DMS 273 (cell line): ENCODE data around the gene FAM114A1.
"Not testable (repeated sequence)": the region's sequence is repeated elsewhere in the genome, so short reads cannot be mapped to it uniquely, and the experiment has no call there.

Source experiments
- DNase-seq: peaks from one replicate; lab custom pipeline; 2025; ENCODE audit not compliant: unreplicated experiment; lab: John Stamatoyannopoulos, UW

The FAM114A1 gene

DNA sequence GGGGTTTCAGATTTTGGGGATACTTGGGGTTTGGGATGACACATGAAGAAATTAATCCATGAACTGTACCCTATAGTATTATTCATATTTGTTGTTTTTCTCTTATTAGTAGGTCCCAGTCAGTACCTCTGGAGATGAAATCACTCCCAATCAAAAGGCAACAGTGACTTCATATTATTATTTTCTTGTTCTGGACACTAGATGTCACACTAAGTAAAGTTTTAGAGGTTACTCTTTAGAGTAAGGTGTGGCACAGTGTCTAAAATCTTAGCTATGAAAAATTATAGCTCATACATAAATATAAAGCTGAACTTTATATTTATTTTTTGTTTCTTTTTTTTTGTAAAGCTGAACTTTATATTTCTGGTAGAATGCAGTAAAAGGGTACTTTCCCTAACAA lies 35.1 kb downstream of the FAM114A1 start:
- peak; percentile 41 for DNase-seq

- DNase-seq, result no peak
Observed at GRCh38 chr4:38904090-38904666, 36.6 kb downstream of the FAM114A1 start.

DNA sequence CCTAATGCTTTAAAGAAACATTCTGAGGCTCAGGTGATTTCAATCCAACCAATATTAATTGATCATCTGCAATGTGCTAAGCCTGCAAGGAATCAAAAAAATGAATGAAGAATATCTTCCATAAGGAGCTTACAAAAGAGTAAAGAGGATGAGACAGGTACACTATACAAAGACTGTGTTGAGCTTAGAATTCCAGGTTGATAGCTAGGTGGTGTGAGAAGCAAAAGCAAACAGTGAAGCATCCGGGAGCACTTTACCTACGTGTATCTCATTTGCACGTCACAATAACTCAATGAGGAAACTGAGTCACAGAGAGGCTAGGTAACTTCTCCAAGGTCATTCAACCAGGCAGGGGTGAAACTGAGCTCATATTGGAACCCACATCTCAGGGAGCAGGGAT lies 37.1 kb downstream of the FAM114A1 start:
- DNase-seq, result no peak

DNA sequence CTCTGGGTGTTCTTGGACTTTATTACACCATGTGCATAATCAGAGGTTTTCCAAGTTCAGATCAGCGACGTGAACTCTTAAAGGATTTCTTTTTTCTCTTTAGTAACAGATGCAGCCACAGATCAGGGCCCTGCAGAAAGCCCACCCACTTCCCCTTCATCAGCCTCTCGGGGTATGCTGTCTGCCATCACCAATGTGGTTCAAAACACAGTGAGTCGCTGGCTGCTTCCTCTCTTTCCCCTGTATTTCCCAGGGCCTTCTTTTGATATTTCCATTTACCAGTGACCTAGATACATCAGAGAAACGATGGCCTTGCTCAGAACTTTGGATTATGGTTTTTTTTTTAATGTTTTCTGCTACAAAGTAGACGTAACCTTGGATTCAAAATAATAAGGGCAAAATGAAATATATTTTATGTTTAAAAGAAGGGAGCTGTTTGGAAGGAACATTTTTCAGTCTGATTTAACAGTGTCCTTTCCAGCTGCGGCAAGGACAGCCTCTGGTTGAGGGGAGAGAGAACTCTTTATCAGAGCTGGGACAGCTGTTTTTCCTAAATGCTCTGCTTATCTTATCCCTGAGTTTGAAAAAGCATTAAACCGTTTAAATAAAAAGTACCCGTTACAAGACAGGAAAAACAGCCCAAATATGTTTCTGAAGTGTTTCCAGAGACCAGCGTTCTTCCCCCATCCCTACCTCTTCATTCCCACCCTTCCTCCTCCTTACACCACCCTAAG lies 38.2 kb downstream of the FAM114A1 start:
- no peak for DNase-seq

- DNase-seq, result no peak
Observed at GRCh38 chr4:38907696-38908270, 40.2 kb downstream of the FAM114A1 start.

DNA sequence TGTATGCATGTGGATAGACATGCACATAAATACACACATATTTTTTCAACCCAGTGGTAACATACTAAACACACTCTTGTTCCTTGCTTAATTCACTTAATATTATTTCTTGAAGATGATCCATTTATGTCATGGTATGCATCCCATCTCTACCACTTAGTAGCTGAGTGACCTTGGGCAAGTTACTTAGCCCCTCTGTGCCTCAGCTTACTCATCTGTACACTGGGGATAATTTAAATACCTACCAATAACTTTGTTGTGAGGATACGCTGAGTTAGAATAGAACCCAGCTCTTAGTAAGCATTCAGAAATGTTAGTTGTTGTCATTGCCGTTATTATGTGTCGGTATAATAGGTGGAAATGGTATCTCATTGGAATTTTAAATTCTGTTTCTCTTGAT lies 41.4 kb downstream of the FAM114A1 start:
- no peak for DNase-seq

DNA sequence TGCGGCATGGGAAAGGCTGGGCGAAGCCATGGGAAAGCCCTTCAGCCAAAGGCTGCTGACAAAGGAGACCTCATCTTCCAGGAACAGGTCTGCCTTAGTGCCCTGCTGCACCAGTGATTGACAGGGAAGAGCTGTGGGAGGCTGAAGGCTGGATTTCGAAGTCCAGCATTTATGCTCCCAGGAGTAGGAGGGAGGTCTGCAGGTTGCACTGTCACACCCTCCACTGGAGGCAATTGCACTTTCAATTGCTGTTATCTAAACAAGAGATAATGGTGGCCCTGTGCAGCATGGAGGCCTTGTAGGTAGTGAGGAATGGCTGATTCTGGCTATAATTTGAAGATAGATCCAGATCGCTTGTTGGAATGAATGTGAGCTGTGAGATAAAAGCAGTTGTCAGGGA lies 43.7 kb downstream of the FAM114A1 start:
- no peak for DNase-seq

GRCh38 chr4:38914854-38915253 lies 47.2 kb downstream of the FAM114A1 start:
- no peak for DNase-seq

- not testable (repeated sequence) for DNase-seq
Observed at GRCh38 chr4:38916267-38916666, 48.7 kb downstream of the FAM114A1 start.

GRCh38 chr4:38917481-38918025 lies 49.9 kb downstream of the FAM114A1 start:
- no peak for DNase-seq

GRCh38 chr4:38919494-38919893 lies 51.9 kb downstream of the FAM114A1 start:
- no peak for DNase-seq

DNA sequence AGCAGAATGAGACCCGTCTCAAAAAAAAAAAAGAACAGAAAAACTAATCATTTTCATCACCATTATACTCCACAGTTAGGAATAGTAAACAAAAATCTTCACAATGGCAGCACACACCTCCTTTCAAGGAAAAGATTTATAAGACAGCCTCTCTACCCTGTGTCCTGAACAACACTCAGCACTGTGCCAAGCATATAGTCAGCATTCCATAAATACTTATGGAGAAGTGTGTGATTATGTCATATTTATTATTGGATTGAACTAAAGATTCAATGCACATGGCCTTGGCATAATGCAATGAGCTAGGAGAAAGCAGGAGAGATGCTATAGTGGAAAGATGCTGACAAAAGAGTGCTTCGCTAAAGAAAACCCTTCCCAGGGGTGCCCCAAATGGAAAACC lies 52.6 kb downstream of the FAM114A1 start:
- DNase-seq, result no peak

DNA sequence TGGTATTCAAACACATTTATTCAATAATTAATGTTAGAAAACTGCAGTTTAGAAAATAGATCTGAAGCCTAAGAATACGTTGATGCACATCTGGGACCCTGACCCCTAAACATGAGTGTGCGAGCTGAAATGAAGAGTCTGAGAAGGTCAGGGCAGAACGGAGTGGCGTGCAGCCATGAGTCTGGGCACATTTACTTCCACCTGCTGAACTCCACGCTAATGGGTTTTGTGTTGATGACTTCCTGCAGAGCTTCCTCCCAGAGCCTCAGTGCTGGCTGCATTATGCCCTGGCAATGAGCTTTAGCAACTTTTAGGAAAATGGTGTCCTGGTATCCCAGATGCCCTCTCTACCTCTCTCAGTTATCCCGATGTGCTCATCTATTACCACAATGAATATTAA lies 53.1 kb downstream of the FAM114A1 start:
- no peak for DNase-seq

DNA sequence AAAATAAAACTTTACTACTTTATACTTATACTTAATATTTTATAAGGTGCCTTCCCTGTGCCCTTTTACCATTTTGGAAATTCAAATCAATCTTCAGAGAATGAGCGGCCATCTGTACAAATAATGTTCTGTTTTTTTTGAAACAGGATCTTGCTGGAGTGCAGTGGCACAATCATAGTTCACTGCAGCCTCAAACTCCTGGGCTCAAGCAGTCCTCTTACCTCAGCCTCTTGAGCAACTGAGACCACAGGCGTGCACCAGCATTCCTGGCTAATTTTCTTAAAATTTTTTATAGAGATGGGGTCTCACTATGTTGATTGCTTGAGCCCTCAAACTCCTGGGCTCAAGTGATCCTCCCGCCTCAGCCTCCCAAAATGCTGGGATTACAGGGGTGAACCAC lies 53.5 kb downstream of the FAM114A1 start:
- DNase-seq, result no peak

- DNase-seq, result no peak
Observed at GRCh38 chr4:38923746-38924145, 56.1 kb downstream of the FAM114A1 start.

GRCh38 chr4:38924353-38924752 lies 56.7 kb downstream of the FAM114A1 start:
- DNase-seq, result no peak

DNA sequence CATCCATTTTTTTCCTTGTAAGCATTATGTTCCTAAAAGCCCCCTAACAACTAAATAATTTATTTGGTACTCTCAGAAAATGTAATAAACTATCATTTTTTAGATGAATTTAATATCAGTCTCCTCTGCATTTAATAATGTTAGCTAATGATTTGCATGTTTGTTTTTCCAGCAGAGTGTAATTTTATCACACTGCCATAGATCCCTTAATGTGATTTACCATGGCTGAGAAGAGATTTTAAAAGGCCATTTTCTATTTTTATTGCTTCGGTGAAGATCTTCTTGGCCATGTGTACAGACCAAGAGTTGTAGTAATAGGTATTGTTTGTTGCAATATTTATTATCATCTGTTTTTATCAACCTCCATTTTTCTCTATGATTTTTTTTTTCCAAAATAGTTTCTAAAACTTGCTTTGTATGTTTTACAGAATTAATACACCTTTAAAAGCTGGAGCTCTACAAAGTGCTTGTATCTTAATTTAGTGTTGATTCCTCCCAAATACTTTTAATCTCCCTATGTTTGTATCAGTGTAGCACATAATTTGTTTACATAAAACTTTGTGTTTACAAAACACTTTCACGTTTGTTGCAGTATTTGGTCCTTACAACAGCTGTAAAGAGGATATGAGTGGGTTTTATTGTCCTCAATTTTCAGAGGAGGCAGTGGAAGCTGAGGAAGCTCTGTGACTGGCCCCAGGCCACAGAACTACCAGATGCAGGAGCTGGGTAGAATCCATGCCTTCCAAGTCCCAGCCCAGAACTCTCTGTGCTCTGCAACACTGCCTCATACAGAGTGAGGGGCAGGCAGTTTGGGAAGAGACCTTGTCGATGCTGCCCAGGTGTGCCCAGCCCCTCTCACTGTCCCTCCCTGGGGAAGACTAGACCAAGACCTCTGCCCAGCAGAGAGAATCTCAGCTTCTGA lies 58.1 kb downstream of the FAM114A1 start:
- DNase-seq, result no peak

DNA sequence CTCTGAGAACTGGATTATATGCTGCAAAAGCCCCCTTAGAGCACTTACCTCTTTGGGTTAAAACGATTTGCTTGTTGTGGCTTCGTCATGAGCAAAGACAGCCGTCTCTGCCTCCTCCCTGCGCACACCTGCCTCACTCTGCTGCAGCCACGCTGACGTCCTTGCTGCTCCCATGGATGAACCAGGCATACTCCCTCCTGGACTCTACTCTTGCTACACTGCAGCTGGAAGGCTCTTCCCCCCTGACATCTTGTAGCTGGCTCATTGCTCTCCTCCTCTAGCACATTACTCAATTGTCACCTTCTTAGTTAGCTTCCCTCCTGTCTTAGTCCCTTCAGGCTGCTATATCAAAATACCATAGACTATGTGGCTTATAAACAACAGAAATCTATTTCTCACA lies 59.3 kb downstream of the FAM114A1 start:
- no peak for DNase-seq

GRCh38 chr4:38928568-38928967 lies 61.0 kb downstream of the FAM114A1 start:
- DNase-seq, result no peak

GRCh38 chr4:38928974-38929373 lies 61.4 kb downstream of the FAM114A1 start:
- DNase-seq, result no peak

- DNase-seq, result no peak
Observed at GRCh38 chr4:38930204-38930603, 62.6 kb downstream of the FAM114A1 start.
